GM19467 (cell line): ENCODE measurements around the gene EGFR.

Source experiments
- ATAC-seq: cut with Tn5 transposase; IDR thresholded peaks from one replicate; pipeline ENCODE4 v1.9.1; 2021; ENCODE audit warnings: mild to moderate bottlenecking, moderate library complexity; ENCODE audit not compliant: unreplicated experiment

EGFR gene

GRCh38 chr7:55206235-55207029 lies 187.6 kb downstream of the EGFR start:
- ATAC-seq: no peak

DNA sequence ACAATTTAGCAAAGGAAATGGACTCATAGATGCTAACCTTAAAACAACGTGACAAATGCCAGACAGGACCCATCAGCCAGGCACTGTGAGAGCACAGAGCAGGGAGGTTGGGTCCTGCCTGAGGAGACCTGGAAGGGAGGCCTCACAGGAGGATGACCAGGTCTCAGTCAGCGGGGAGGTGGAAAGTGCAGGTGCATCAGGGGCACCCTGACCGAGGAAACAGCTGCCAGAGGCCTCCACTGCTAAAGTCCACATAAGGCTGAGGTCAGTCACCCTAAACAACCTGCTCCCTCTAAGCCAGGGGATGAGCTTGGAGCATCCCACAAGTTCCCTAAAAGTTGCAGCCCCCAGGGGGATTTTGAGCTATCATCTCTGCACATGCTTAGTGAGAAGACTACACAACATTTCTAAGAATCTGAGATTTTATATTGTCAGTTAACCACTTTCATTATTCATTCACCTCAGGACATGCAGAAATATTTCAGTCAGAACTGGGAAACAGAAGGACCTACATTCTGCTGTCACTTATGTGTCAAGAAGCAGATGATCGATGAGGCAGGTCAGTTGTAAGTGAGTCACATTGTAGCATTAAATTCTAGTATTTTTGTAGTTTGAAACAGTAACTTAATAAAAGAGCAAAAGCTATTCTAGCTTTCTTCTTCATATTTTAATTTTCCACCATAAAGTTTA lies 188.8 kb downstream of the EGFR start:
- ATAC-seq: no peak

DNA sequence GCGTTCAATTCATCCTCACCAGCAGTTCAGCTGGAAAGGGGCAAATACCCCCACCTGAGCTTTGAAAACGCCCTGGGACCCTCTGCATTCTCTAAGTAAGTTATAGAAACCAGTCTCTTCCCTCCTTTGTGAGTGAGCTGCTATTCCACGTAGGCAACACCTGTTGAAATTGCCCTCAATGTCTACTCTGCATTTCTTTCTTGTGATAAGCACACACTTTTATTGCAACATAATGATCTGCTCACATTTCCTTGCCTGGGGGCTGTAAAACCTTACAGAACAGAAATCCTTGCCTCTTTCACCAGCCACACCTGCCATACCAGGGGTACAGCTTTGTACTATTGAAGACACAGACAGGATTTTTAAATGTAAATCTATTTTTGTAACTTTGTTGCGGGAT lies 190.5 kb downstream of the EGFR start:
- ATAC-seq: no peak

- no peak for ATAC-seq
These were observed 191.4 kb downstream of the EGFR start for GRCh38 chr7:55210176-55210575.

DNA sequence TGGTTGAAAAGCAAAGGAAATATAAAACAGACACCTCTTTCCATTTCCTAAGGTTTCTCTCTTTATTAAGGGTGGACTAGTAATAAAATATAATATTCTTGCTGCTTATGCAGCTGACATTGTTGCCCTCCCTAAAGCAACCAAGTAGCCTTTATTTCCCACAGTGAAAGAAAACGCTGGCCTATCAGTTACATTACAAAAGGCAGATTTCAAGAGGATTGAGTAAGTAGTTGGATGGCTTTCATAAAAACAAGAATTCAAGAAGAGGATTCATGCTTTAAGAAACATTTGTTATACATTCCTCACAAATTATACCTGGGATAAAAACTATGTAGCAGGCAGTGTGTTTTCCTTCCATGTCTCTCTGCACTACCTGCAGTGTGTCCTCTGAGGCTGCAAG lies 191.9 kb downstream of the EGFR start:
- no peak for ATAC-seq

DNA sequence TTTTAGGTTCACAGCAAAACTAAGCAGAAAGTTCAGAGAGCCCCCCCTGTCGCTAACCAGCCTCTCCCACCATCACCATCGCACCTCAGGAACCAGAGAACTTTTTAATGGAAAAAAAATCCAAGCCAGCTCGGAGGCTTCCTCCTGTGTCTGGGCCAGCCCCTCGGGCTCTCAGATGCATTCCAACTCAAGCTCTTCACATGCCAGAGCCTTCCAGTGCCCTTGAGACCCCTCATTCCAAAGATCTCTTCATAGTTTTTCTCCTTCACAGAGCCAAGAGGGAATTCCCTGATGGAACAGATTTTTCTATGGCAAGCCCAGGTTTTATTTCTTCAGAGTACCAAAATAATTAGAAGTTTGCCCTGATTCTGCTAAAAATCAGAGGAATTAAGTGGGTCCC lies 192.9 kb downstream of the EGFR start:
- ATAC-seq: no peak

GRCh38 chr7:55212176-55212575 lies 193.4 kb downstream of the EGFR start:
- no peak for ATAC-seq

- ATAC-seq: no peak
These were observed 194.0 kb downstream of the EGFR start for GRCh38 chr7:55212838-55213237.

GRCh38 chr7:55214707-55215106 lies 195.9 kb downstream of the EGFR start:
- no peak for ATAC-seq

- ATAC-seq: no peak
These were observed 204.2 kb downstream of the EGFR start for GRCh38 chr7:55223023-55223422.

- ATAC-seq: no peak
These were observed 205.3 kb downstream of the EGFR start for GRCh38 chr7:55224111-55224510.

DNA sequence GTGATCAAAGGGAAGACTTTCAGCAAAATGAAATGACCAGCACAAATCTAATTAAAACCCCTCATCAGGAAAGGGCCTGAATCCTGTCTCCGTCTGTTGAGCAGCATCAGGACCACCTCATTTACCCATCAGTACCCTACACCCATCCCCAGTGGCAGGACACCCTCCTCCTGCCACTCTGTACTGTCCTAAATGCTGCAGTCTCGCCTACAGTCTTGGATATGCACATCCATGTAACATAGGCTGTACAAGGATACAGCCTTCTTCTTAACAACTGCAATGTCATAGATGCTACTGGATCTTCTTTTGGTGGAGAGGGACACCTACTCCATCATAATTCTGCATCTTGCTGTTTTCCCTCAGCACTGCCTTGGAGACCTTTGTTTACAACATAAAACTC lies 206.0 kb downstream of the EGFR start:
- ATAC-seq: no peak

GRCh38 chr7:55230014-55230413 lies 211.2 kb downstream of the EGFR start:
- ATAC-seq: no peak

DNA sequence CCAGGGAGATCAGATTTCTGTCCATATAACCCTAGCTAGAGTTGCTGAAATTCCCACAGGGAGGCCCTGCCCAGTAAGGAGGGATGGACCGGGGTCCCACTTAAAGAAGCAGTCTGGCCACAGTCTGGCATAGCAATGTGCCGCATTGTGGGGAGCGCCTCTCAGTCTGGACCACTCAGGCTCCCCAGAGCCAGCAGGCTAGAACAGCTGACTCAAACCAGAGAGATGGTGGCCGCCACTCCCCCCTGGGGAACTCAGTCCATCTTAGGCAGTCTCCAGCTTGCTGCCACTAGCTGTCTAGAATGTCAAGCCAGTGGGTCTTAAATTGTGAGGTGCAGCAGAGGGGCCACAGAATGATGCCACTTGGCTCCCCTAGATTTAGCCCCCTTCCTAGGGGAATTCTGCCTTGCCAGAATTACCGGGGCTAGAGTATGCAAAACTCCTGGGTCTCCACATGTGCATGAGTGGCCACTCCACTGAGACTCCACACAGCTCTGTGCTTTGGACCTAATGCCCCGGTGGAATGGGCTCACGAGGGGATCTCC lies 213.0 kb downstream of the EGFR start:
- ATAC-seq: no peak

GRCh38 chr7:55233001-55233400 lies 214.2 kb downstream of the EGFR start:
- no peak for ATAC-seq

- no peak for ATAC-seq
These were observed 215.6 kb downstream of the EGFR start for GRCh38 chr7:55234408-55234807.

GRCh38 chr7:55235115-55235514 lies 216.3 kb downstream of the EGFR start:
- ATAC-seq: no peak

- no peak for ATAC-seq
These were observed 217.0 kb downstream of the EGFR start for GRCh38 chr7:55235801-55236200.

- no peak for ATAC-seq
These were observed 217.7 kb downstream of the EGFR start for GRCh38 chr7:55236476-55236875.

- ATAC-seq: no peak
These were observed 218.5 kb downstream of the EGFR start for GRCh38 chr7:55237156-55237893.

DNA sequence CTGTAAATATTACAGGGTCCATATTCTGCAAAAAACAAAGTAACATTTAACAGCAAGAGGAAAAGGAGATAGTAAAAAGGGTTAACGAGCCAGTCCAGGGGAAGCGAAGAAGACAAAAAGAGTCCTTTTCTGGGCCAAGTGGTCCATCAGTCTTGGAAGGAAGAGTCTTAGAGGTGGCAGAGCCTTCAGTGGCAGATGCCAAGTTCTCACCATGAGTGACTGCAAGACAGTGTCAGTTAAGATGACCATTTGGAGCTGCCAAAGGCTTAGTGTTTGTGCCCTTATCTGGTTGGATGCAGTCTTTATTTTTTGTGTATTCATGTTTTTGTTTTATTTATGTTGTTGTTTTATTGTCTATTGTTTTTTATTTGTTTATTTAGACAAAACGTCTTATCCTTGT lies 220.6 kb downstream of the EGFR start:
- ATAC-seq: no peak
